Left lung (tissue), 10 donors: Measurements from ENCODE around the gene RAB12. TPM values are rescaled to one million over a fixed set of nuclear protein-coding genes. Genes with fewer than 3 reads are reported as not detected.

Source experiments
- ATAC-seq: fragments of 200-7000 bp; cut with Tn5 transposase; one replicate; pipeline ENCODE4 v1.9.1; 2020; ENCODE audit warnings: moderate library complexity
- DNase-seq, 4 donors: peaks; one replicate each; pipeline ENCODE4 v3.0.0-alpha.2; 2013 to 2020
- H3K27ac ChIP-seq, 2 donors: fragments of 200-600 bp; sonication (generic) in 1 of 2; one replicate each; pipeline versions ENCODE4 v1.5.0 to v1.8.0; 2020 to 2021
- H3K27me3 ChIP-seq, 2 donors: fragments of 200-600 bp; sonication (generic) in 1 of 2; one replicate each; pipeline versions ENCODE4 v1.5.0 to v1.8.0; 2020 to 2021
- H3K36me3 ChIP-seq, 2 donors: fragments of 200-600 bp; sonication (generic) in 1 of 2; one replicate each; pipeline versions ENCODE4 v1.5.0 to v1.8.0; 2020 to 2021
- H3K4me1 ChIP-seq, 2 donors: fragments of 200-600 bp; one replicate each; pipeline ENCODE4 v1.8.0; 2021
- H3K4me3 ChIP-seq, 2 donors: fragments of 200-600 bp; sonication (generic) in 1 of 2; one replicate each; pipeline versions ENCODE4 v1.5.0 to v1.8.0; 2020 to 2021; ENCODE audit warnings: mild to moderate bottlenecking in 1 of 2
- H3K9me3 ChIP-seq, 2 donors: fragments of 200-600 bp; sonication (generic) in 1 of 2; one replicate each; pipeline versions ENCODE4 v1.5.0 to v1.8.0; 2020 to 2021
- CTCF ChIP-seq, 2 donors: fragments of 200-600 bp; sonication (generic) in 1 of 2; IDR thresholded peaks; one replicate each; pipeline versions ENCODE4 v1.5.0 to v1.8.0; 2021; ENCODE audit warnings: antibody characterized with exemption in 2 of 2
- intact Hi-C, 2 donors: fragments of 100-400 bp; cut with DNase I; formaldehyde crosslinking; loops; one replicate each; pipeline versions ENCODE4 v1.11.2 to v1.14.2; 2022
- polyA plus RNA-seq, 6 donors: library from polyadenylated mRNA; unstranded; fragments of 120-200 nt; gene quantifications; one replicate each; pipeline ENCODE4 v1.2.1, GENCODE V29; 2013; ENCODE audit not compliant: insufficient read length in 6 of 6
- total RNA-seq, 2 donors: library from RNA; stranded (reverse); fragmentation: NEBNext Ultra II Directional; extraction: Animal tissue kit (Norgen Biotek cat#: 25700); gene quantifications; one replicate each; pipeline ENCODE4 v1.2.1, GENCODE V29; 2021
- donor health status: DM: no; HTN: yes; CAD: no.
- donor health status: DM: no; HTN: no; CAD: no.

RAB12 gene
- total and polyA plus RNA-seq, 8 donors: 41.4 to 60.0 (median 51.3) TPM

GRCh38 chr18:8626414-8627106, 17.3 kb downstream of the RAB12 start:
- no peak for ATAC-seq

GRCh38 chr18:8627107-8627472, 17.9 kb downstream of the RAB12 start:
- peak; percentile 34 for ATAC-seq
- Histone ChIP-seq H3K36me3 (peaks cover 0 to 30% of the 10 kb centered on the region in 2 donors), H3K27ac (no peak overlapping the region)

More at GRCh38 chr18:8626414-8627106, 17.3 kb downstream of the RAB12 start:
- Histone ChIP-seq H3K4me1 (peaks cover 4 to 23% of the 10 kb centered on the region in 2 donors), H3K4me3 (no peak overlapping the region), H3K9me3 (no peaks in the 10 kb centered on the region), H3K27ac (no peak overlapping the region), H3K36me3 (peaks cover 0 to 30% of the 10 kb centered on the region in 2 donors), H3K27me3 (no peaks in the 10 kb centered on the region)
- no peak for TF ChIP-seq CTCF (IDR thresholded peaks at IDR 0.05)
- intact Hi-C loops: no loop called here
- no peak for DNase-seq

GRCh38 chr18:8627540-8627939, 18.3 kb downstream of the RAB12 start:
- Histone ChIP-seq H3K27ac (no peak overlapping the region), H3K27me3 (no peaks in the 10 kb centered on the region), H3K4me1 (peaks cover 4 to 19% of the 10 kb centered on the region in 2 donors), H3K9me3 (no peaks in the 10 kb centered on the region), H3K4me3 (no peak overlapping the region), H3K36me3 (peaks cover 0 to 30% of the 10 kb centered on the region in 2 donors)
- no peak for ATAC-seq
- no peak for DNase-seq
- intact Hi-C loops: no loop called here
- no peak for TF ChIP-seq CTCF (IDR thresholded peaks at IDR 0.05)

More at GRCh38 chr18:8627107-8627472, 17.9 kb downstream of the RAB12 start:
- H3K9me3 ChIP-seq: no peaks in the 10 kb centered on the region
- no peaks in the 10 kb centered on the region for H3K27me3 ChIP-seq
- intact Hi-C loops: no loop called here
- no peak for DNase-seq
- no peak for TF ChIP-seq CTCF (IDR thresholded peaks at IDR 0.05)
- H3K4me3 ChIP-seq: no peak overlapping the region
- H3K4me1 ChIP-seq: peaks cover 4 to 23% of the 10 kb centered on the region in 2 donors

GRCh38 chr18:8629602-8630001, 20.4 kb downstream of the RAB12 start:
- ATAC-seq: no peak
- no peak overlapping the region for H3K27ac ChIP-seq
- no peak overlapping the region for H3K4me3 ChIP-seq
- no peak for DNase-seq
- intact Hi-C loops: no loop called here
- H3K4me1 ChIP-seq: peaks cover 0 to 3% of the 10 kb centered on the region in 2 donors
- no peaks in the 10 kb centered on the region for H3K9me3 ChIP-seq
- no peaks in the 10 kb centered on the region for H3K27me3 ChIP-seq
- no peak for TF ChIP-seq CTCF (IDR thresholded peaks at IDR 0.05)
- peaks cover 0 to 51% of the 10 kb centered on the region in 2 donors for H3K36me3 ChIP-seq

- ATAC-seq: no peak
- Histone ChIP-seq H3K4me3 (no peak overlapping the region), H3K4me1 (no peaks in the 10 kb centered on the region), H3K36me3 (peaks cover 0 to 56% of the 10 kb centered on the region in 2 donors), H3K9me3 (no peaks in the 10 kb centered on the region), H3K27me3 (no peaks in the 10 kb centered on the region), H3K27ac (no peak overlapping the region)
- TF ChIP-seq CTCF (IDR thresholded peaks at IDR 0.05): no peak
- intact Hi-C loops: no loop called here
- DNase-seq: no peak
These were observed 21.3 kb downstream of the RAB12 start for GRCh38 chr18:8630546-8630945.
